IPS DF 6.9 (cell line): ENCODE measurements around the gene SIRT7.

Experiments
- DNase-seq: peaks from one replicate; pipeline ENCODE4 v3.0.0-alpha.2; 2013; ENCODE audit warnings: low read depth, low spot score
- H3K27ac ChIP-seq: one replicate; pipeline ENCODE4 v1.5.1; 2013; ENCODE audit warnings: low read length, control low read depth
- H3K27me3 ChIP-seq: 2 replicates; pipeline ENCODE4 v1.6.1; 2013; ENCODE audit warnings: mild to moderate bottlenecking, low read length; ENCODE audit not compliant: control insufficient read depth, insufficient read depth
- H3K36me3 ChIP-seq: 2 replicates; pipeline ENCODE4 v1.6.1; 2013; ENCODE audit warnings: low read length; ENCODE audit not compliant: control insufficient read depth, insufficient read depth
- H3K4me1 ChIP-seq: 2 replicates; pipeline ENCODE4 v1.6.1; 2013; ENCODE audit warnings: low read length; ENCODE audit not compliant: control insufficient read depth, insufficient read depth
- H3K4me3 ChIP-seq: 2 replicates; pipeline ENCODE4 v1.5.1; 2013; ENCODE audit warnings: mild to moderate bottlenecking, low read length
- H3K9me3 ChIP-seq: 2 replicates; pipeline ENCODE4 v1.6.1; 2013; ENCODE audit warnings: low read length, inconsistent platforms; ENCODE audit not compliant: control insufficient read depth, insufficient read depth
- WGBS: extraction: QIAGEN DNeasy Blood & Tissue Kit; methylation state at CpG from one replicate; pipeline ENCODE4 v1.1.7; 2013; ENCODE audit warnings: mixed read lengths, missing lambda C conversion rate; ENCODE audit not compliant: insufficient read length, insufficient coverage; 5-methylcytosine and 5-hydroxymethylcytosine counted together

SIRT7 gene

DNA sequence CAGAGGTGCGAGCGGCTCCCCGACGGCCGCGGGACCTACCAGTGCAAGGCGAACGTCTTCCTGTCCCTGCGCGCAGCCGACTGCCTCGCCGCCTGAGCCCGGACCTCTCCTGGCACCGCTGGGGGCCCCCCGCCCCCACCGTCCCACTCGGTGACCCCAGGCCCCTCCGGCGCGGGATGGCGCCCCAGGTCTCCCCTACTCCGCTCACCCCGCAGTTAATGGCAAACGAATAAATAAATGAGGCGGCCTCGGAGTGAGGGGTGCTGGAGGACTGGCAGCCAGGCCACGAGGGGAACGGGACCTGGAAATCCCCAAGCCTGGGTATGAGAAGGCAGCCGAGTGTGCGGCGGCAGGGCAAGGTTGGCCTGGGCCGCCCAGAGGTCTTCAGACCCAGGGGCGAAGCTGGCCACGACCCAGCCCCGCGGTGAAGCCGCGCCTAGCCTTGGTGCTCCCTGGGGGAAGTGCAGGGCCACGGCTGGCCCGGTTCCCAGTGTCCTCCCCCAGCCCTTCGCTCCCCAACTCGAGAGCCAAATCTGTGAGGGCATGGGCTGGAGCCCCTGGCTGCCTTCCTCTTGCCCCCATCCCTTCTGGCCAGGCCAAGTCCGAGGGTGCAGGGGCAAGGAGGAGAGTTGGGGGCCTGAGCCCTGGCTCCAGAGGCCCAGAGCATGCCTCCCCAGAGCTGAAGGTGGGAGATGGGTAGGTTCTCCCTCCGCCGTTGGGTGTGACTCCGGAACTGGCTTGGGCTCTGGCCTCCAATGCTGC is 15.1 kb downstream of the SIRT7 start:
- no CpG with 5 or more reads among the region's 47 CpGs for WGBS
- H3K36me3 ChIP-seq: peaks cover 20% of the 10 kb centered on the region
- DNase-seq: no peak
- H3K27me3 ChIP-seq: peaks cover 5% of the 10 kb centered on the region; the same call in 1 of the 2 replicates
- H3K9me3 ChIP-seq: no peaks in the 10 kb centered on the region
- peaks cover 3% of the 10 kb centered on the region; the same call in 1 of the 2 replicates for H3K4me1 ChIP-seq
- no peak overlapping the region for H3K27ac ChIP-seq
- peak overlapping the region; percentile 51; the same call in 1 of the 2 replicates for H3K4me3 ChIP-seq

DNA sequence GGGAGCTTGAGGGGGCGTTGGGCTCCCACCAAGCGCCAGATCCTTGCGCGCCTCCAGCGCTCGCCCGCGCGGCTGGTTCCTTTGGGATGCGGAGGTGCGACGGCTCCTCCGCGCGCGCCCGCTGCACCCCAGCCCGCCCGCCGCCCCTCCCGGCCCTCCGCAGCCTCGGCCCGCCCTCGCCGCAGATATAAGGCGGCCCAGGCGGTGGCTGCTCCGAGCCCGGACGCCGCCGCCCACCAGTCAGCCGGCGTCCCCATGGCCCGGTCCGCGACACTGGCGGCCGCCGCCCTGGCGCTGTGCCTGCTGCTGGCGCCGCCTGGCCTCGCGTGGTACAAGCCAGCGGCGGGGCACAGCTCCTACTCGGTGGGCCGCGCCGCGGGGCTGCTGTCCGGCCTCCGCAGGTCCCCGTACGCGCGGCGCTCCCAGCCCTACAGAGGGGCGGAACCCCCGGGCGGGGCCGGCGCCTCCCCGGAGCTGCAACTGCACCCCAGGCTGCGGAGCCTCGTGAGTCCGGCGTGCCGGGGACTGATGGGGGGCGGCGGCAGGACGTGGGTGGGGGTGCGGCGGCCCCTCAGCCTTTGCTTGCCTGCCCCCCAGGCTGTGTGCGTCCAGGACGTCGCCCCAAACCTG is 15.8 kb downstream of the SIRT7 start, which contains the start of gene NPB:
Gene NPB (plus strand): TSS at position 216 of the 630 bp plus-strand sequence. CDS start 40 bp downstream, at position 256.
- WGBS: no CpG with 5 or more reads among the region's 79 CpGs
- no peaks in the 10 kb centered on the region for H3K9me3 ChIP-seq
- H3K4me1 ChIP-seq: peaks cover 3% of the 10 kb centered on the region; the same call in 1 of the 2 replicates
- H3K4me3 ChIP-seq: peak within 1 kb of the TSS; percentile 51; the same call in 1 of the 2 replicates
- H3K27ac ChIP-seq: no peak within 1 kb of the TSS
- peaks cover 5% of the 10 kb centered on the region; the same call in 1 of the 2 replicates for H3K27me3 ChIP-seq
- H3K36me3 ChIP-seq: peaks cover 16% of the 10 kb centered on the region
- no peak for DNase-seq

DNA sequence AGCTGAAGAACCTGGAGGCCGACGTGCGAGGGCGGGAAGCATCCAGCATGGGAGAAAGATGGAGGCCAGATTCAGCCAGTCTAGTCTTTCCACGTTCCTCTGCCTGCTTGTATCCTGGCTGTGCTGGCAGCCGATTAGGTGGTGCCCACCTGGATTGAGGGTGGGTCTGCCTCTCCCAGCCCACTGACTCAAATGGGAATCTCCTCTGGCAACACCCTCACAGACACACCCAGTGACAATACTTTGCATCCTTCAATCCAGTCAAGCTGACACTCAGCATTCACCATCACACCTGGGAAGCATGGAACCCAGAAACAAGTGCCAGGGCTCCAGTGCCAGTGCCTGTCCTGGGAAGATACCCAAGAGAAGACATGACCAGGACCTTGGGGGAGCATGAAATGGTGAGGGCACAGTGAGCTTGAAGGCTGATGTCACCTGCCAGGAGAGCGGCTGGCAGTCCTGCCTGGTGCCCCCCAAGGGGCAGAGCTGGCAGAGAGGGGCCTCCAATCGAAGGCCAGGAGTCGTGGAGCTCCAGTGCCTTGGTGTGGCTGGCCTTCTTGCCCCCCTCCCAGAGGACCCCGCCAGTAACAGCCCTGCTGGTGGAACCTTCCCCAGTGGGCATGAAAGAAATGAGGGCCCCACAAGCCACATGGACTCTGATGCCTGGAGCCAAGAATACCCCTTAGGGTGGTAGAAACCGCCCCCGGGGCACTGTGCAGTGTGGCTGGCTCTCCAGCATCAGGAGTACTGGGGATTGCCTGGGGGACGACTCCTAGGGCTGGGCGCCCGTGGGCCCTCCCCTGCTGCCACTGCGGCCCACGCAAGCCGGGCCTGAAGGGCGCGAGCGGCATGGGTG is 16.6 kb downstream of the SIRT7 start:
- Histone ChIP-seq H3K4me1 (peaks cover 3% of the 10 kb centered on the region; the same call in 1 of the 2 replicates), H3K27ac (no peak overlapping the region), H3K4me3 (peak overlapping the region; percentile 51; the same call in 1 of the 2 replicates), H3K36me3 (peaks cover 15% of the 10 kb centered on the region), H3K9me3 (no peaks in the 10 kb centered on the region), H3K27me3 (peaks cover 5% of the 10 kb centered on the region; the same call in 1 of the 2 replicates)
- no peak for DNase-seq
- no CpG with 5 or more reads among the region's 21 CpGs for WGBS

DNA sequence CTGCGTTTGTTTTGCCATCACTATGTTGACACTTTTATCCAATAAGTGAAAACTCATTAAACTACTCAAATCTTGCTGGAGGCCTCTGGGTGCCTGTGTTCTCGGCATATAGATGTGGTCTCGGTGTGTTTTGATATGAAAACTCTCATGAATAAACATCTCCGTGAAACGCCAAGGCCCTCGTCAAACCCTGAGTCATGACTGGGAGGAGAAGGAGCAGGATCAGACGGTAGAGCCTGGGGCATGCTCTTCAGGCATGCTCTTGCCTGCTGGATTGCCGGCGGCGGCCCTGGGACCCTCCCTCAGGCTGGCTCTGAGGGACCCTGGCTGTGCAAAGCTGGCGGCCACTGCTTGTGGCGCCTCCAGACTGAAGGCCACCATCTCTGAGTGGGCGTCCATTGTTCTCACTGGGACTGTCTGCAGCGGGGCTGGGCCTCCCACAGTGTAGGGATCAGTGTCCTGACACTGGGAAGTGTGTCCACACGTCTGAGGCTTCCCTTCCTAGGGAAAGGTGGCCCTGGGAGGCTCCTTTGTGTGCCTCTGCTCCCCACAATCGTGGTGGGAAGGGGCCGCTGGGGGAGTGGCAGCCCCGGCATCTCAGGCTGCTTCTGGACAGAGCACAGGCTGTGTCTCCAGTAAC is 17.7 kb downstream of the SIRT7 start:
- no peak overlapping the region for H3K4me3 ChIP-seq
- H3K4me1 ChIP-seq: peaks cover 3% of the 10 kb centered on the region; the same call in 1 of the 2 replicates
- no CpG with 5 or more reads among the region's 18 CpGs for WGBS
- H3K27ac ChIP-seq: no peak overlapping the region
- no peaks in the 10 kb centered on the region for H3K9me3 ChIP-seq
- peaks cover 11% of the 10 kb centered on the region for H3K36me3 ChIP-seq
- peaks cover 5% of the 10 kb centered on the region; the same call in 1 of the 2 replicates for H3K27me3 ChIP-seq
- DNase-seq: no peak

DNA sequence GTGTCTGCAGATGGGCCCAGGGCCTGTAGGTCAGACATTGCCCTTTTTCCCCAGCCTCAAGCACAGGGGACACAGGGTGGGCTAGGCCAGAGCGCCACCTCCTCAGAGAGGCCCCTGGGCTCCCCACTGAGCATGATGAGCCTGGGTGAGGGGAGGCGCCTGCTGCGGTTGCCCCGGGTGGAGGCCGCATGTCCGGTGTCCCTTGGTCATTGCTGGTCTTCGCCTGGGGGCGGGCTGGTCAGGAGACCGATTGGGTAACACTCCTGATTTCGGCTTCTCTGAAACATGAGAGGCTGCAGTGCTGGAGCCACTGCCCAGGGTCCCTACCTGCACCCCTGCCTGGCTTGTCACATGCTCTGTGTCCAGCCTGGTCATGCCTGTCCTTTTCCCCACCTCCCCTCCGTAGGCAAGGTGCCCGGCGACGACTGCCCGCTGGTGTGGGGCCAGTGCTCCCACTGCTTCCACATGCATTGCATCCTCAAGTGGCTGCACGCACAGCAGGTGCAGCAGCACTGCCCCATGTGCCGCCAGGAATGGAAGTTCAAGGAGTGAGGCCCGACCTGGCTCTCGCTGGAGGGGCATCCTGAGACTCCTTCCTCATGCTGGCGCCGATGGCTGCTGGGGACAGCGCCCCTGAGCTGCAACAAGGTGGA is 18.3 kb downstream of the SIRT7 start:
- Histone ChIP-seq H3K27me3 (peaks cover 5% of the 10 kb centered on the region; the same call in 1 of the 2 replicates), H3K4me3 (no peak overlapping the region), H3K9me3 (no peaks in the 10 kb centered on the region), H3K4me1 (peaks cover 3% of the 10 kb centered on the region; the same call in 1 of the 2 replicates), H3K36me3 (peaks cover 11% of the 10 kb centered on the region), H3K27ac (no peak overlapping the region)
- no CpG with 5 or more reads among the region's 22 CpGs for WGBS
- DNase-seq: no peak

DNA sequence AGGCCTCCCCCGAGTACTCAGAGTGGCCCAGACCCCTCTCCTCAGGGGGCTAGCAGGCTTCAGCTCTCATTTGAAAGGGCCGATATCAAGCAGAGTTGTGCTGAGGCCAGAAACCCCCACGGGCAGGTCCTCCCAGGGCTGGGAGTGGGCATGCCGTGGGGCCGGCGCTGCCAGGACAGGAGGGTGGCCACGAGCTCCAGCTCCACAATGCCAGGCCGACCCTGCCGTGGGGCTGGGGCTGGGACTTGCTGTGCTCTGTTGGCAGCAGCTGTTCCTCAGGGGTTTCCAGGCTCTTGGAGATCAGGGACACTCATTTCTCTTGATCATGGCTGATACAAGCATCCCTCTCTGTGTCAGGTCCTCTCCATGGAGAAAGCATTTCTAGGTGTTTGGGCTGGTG is 19.1 kb downstream of the SIRT7 start:
- no peak for DNase-seq
- H3K4me3 ChIP-seq: no peak overlapping the region
- H3K27ac ChIP-seq: no peak overlapping the region
- peaks cover 3% of the 10 kb centered on the region; the same call in 1 of the 2 replicates for H3K4me1 ChIP-seq
- H3K27me3 ChIP-seq: peaks cover 5% of the 10 kb centered on the region; the same call in 1 of the 2 replicates
- WGBS: no CpG with 5 or more reads among the region's 9 CpGs
- H3K36me3 ChIP-seq: peaks cover 16% of the 10 kb centered on the region
- no peaks in the 10 kb centered on the region for H3K9me3 ChIP-seq

DNA sequence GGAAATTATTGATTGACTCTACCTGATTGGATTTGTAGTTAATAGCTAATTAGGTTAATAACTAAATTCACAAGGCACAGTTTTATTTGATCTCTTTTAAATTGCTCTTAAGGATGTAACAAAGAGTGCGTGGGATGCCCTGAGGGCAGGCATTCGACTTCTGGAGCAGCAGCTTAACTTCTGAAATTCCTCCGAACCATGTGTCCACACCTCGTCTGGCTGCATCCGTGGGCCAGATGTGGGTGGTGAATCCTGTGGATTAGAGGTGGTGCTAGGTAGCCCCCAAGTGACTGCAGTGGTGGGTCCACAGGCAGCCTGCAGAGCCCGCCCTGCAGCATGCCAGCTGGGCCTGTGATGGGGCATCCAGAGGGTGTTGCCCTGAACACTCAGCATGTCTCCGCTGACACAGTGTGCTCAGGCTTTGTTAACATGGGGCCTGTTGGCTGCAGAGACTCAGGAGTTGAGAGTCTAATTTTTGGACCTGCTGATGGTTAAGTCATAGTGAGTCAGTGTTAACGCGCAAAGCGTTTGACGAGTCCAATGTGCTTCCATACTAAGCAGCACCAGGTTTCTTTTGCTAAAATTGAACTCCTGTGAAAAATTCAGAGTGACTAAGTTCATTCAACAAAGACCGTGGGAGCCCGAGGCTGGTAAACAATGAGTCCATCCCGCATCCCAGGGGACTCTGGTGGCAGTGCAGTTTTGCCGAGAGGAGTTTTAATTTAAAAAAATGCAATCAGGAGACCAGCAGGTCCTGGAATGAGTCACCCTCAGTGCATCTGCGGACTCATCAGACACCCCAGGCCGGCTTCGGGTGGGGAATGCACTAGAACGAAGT is 19.7 kb downstream of the SIRT7 start:
- Histone ChIP-seq H3K27me3 (peaks cover 5% of the 10 kb centered on the region; the same call in 1 of the 2 replicates), H3K9me3 (no peaks in the 10 kb centered on the region), H3K4me3 (no peak overlapping the region), H3K27ac (no peak overlapping the region), H3K36me3 (peaks cover 13% of the 10 kb centered on the region), H3K4me1 (peaks cover 3% of the 10 kb centered on the region; the same call in 1 of the 2 replicates)
- no CpG with 5 or more reads among the region's 19 CpGs for WGBS
- no peak for DNase-seq

DNA sequence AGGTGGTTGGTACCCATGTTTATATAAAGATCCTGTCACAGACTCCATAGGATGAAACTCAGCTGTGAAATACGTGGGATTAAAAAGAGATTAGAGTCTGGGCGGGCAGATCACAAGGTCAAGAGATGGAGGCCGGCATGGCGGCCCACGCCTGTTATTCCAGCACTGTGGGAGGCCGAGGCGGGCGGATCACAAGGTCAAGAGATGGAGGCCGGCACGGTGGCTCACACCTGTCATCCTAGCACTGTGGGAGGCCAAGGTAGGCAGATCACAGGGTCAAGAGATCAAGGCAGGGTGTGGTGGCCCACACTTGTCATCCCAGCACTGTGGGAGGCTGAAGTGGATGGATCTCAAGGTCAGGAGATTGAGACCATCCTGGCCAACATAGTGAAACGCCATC is 22.6 kb downstream of the SIRT7 start:
- Histone ChIP-seq H3K27me3 (no peaks in the 10 kb centered on the region), H3K36me3 (peaks cover 13% of the 10 kb centered on the region), H3K4me3 (no peak overlapping the region), H3K4me1 (peaks cover under 1% of the 10 kb centered on the region), H3K9me3 (no peaks in the 10 kb centered on the region), H3K27ac (no peak overlapping the region)
- no CpG with 5 or more reads among the region's 11 CpGs for WGBS
- no peak for DNase-seq

DNA sequence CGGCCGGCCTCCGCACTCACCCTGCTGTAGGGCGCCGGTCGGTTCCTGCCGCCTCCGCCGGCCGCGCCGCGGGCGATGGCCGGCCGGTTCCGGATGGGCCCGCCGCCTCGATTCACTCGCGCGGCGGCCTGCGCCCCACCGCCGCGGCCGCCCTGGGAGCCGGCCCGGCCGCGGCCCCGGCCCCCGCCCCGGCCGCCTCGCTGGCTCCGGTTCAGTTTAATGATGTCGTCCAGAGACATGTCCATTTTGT is 26.7 kb downstream of the SIRT7 start:
- Histone ChIP-seq H3K4me1 (peaks cover 2% of the 10 kb centered on the region; the same call in 1 of the 2 replicates), H3K27me3 (no peaks in the 10 kb centered on the region), H3K27ac (no peak overlapping the region), H3K36me3 (peaks cover 32% of the 10 kb centered on the region), H3K9me3 (no peaks in the 10 kb centered on the region), H3K4me3 (peak overlapping the region; percentile 88)
- no CpG with 5 or more reads among the region's 40 CpGs for whole genome bisulfite sequencing
- DNase-seq: no peak
